HepG2 (cell line): ENCODE data around the gene RBM22. TPM values are rescaled to one million over a fixed set of nuclear protein-coding genes. Genes with fewer than 3 reads are reported as not detected.
A peak's percentile ranks its signal among the peaks of the same experiment; 100 is the strongest.

ENCODE experiments used
- BCLAF1 ChIP-seq: fragments of 450-650 bp; IDR thresholded peaks from 2 replicates; pipeline ENCODE4 v1.6.1; 2017; ENCODE audit warnings: mild to moderate bottlenecking
- ELK4 ChIP-seq: sonication (generic); formaldehyde crosslinking; IDR thresholded peaks from 2 replicates; pipeline ENCODE4 v1.9.0; 2021; ENCODE audit warnings: missing genetic modification reagents, borderline replicate concordance
- FOXK2 ChIP-seq: fragments of 450-650 bp; IDR thresholded peaks from 2 replicates; pipeline ENCODE4 v1.6.1; 2016
- GATA4 ChIP-seq: sonication (generic); IDR thresholded peaks from 2 replicates; pipeline ENCODE4 v1.6.1; 2016; ENCODE audit warnings: antibody characterized with exemption, low read depth, borderline replicate concordance
- GMEB2 ChIP-seq: IDR thresholded peaks from 2 replicates; pipeline ENCODE4 v1.6.1; 2016; ENCODE audit warnings: missing biosample characterization, missing genetic modification reagents, low read depth
- GTF3A ChIP-seq: sonication (generic); formaldehyde crosslinking; conservative IDR thresholded peaks from 2 replicates; pipeline ENCODE4 v1.4.0; 2020; ENCODE audit warnings: mild to moderate bottlenecking, missing genetic modification reagents
- HCFC1 ChIP-seq: fragments of 150-350 bp; IDR thresholded peaks from 2 replicates; pipeline ENCODE4 v1.6.1; 2014; ENCODE audit warnings: low read depth, low read length
- HNRNPUL1 ChIP-seq: fragments of 200-400 bp; formaldehyde crosslinking; IDR thresholded peaks from 2 replicates; pipeline ENCODE4 v1.6.1; 2017; ENCODE audit warnings: low read depth, mild to moderate bottlenecking, low read length, moderate library complexity
- HOXA7 ChIP-seq: sonication (generic); formaldehyde crosslinking; IDR thresholded peaks from 2 replicates; pipeline ENCODE4 v1.8.1; 2022; ENCODE audit warnings: mild to moderate bottlenecking, missing genetic modification reagents, moderate library complexity
- LBX2 ChIP-seq: sonication (generic); formaldehyde crosslinking; IDR thresholded peaks from 2 replicates; pipeline ENCODE4 v1.5.0; 2020; ENCODE audit warnings: missing genetic modification reagents, mild to moderate bottlenecking, borderline replicate concordance
- SMC3 ChIP-seq: IDR thresholded peaks from 2 replicates; pipeline ENCODE4 v1.6.1; 2011; ENCODE audit warnings: low read length, improper control_type of control experiment
- TMF1 ChIP-seq: sonication (generic); formaldehyde crosslinking; IDR thresholded peaks from 2 replicates; pipeline ENCODE4 v1.8.1; 2022; ENCODE audit warnings: low read depth, missing genetic modification reagents
- TRIM24 ChIP-seq: sonication (generic); formaldehyde crosslinking; IDR thresholded peaks from 2 replicates; pipeline ENCODE4 v1.8.0; 2022; ENCODE audit warnings: mild to moderate bottlenecking, missing genetic modification reagents
- ZNF34 ChIP-seq: sonication (generic); formaldehyde crosslinking; IDR thresholded peaks from 2 replicates; pipeline ENCODE4 v1.4.0; 2020; ENCODE audit warnings: mild to moderate bottlenecking, missing genetic modification reagents, borderline replicate concordance
- ZNF547 ChIP-seq: sonication (generic); formaldehyde crosslinking; IDR thresholded peaks from 2 replicates; pipeline ENCODE4 v1.5.1; 2020; ENCODE audit warnings: mild to moderate bottlenecking, missing genetic modification reagents
- ZNF597 ChIP-seq: sonication (generic); formaldehyde crosslinking; IDR thresholded peaks from 2 replicates; pipeline ENCODE4 v1.5.0; 2020; ENCODE audit warnings: missing genetic modification reagents
- ZNF672 ChIP-seq: sonication (generic); formaldehyde crosslinking; IDR thresholded peaks from 2 replicates; pipeline ENCODE4 v1.8.1; 2022; ENCODE audit warnings: missing genetic modification reagents
- ZNF839 ChIP-seq: sonication (generic); formaldehyde crosslinking; IDR thresholded peaks from 2 replicates; pipeline ENCODE4 v1.4.0; 2020; ENCODE audit warnings: missing genetic modification reagents, mild to moderate bottlenecking, borderline replicate concordance
- ZNF878 ChIP-seq: sonication (generic); formaldehyde crosslinking; IDR thresholded peaks from 2 replicates; pipeline ENCODE4 v1.8.1; 2023; ENCODE audit warnings: mild to moderate bottlenecking, missing genetic modification reagents, moderate library complexity
- ZUFSP ChIP-seq: sonication (generic); formaldehyde crosslinking; IDR thresholded peaks from 2 replicates; pipeline ENCODE4 v1.9.0; 2021; ENCODE audit warnings: missing genetic modification reagents, mild to moderate bottlenecking, borderline replicate concordance
- polyA plus RNA-seq, 8 experiments: library from polyadenylated mRNA; depleted of rRNA in 3 of 8; stranded (reverse) in 7 of 8; unstranded in 1 of 8; fragments of >200 nt; fragmentation: Illumina TruSeq in 4 of 8; extraction: Trizol in 4 of 8; gene quantifications; 2 replicates each; pipeline versions ENCODE4 v1.2.1 to v1.2.3, GENCODE V29; 2011 to 2016; ENCODE audit warnings: low read depth in 4 of 8, missing spikeins in 1 of 8, mixed read lengths in 1 of 8; ENCODE audit not compliant: insufficient read depth in 1 of 8
- total RNA-seq, 5 experiments: library from RNA; depleted of rRNA; stranded (reverse); fragments of >200 nt; fragmentation: Illumina TruSeq; extraction: Trizol; gene quantifications; 2 replicates each; pipeline ENCODE4 v1.2.3, GENCODE V29; 2016; ENCODE audit warnings: low read depth in 1 of 5

Gene RBM22
- total and polyA plus RNA-seq, 2 of the 13 experiments (the other 11 are each of a cell fraction or from before 2014, with no cell fraction given): 28.3 to 35.0 TPM

GRCh38 chr5:150700594-150701377, at the start of gene RBM22 (continued):
- TF ChIP-seq TMF1 (CRISPR knock-in tag) (peak; percentile 79; the same call in 1 of the 2 replicates), LBX2 (no peak), ZNF839 (CRISPR knock-in tag) (no peak; the same call in 1 of the 2 replicates), ZNF597 (CRISPR knock-in tag) (no peak), ZUFSP (CRISPR knock-in tag) (no peak), ZNF878 (CRISPR knock-in tag) (0 out of 2 replicates have a peak, but pooled peaks have one; percentile 61), SMC3 (no peak), TRIM24 (CRISPR knock-in tag) (no peak), ZNF547 (CRISPR knock-in tag) (peak; percentile 84; the same call in 1 of the 2 replicates), GATA4 (no peak), HNRNPUL1 (no peak), HOXA7 (CRISPR knock-in tag) (no peak), FOXK2 (0 out of 2 replicates have a peak, but pooled peaks have one; percentile 14), BCLAF1 (no peak), ZNF672 (CRISPR knock-in tag) (no peak), ZNF34 (CRISPR knock-in tag) (no peak), GTF3A (CRISPR knock-in tag) (no peak), GMEB2 (peak; percentile 96), ELK4 (CRISPR knock-in tag) (peak; percentile 46; the same call in 1 of the 2 replicates), HCFC1 (peak; percentile 30; the same call in 1 of the 2 replicates)
